Amygdala (tissue), 56 donors: ENCODE measurements around the gene ZNF670.
A peak's percentile ranks its signal among the peaks of the same experiment; 100 is the strongest.
"Not testable (repeated sequence)": the region's sequence is repeated elsewhere in the genome, so short reads cannot be mapped to it uniquely, and the experiment has no call there.

Source experiments
- DNase-seq, 56 donors: peaks; one replicate each; lab custom pipeline; 2025; lab: John Stamatoyannopoulos, UW

The ZNF670 gene

GRCh38 chr1:247078258-247079140, at the start of gene ZNF670:
ZNF670 (minus strand) TSS chr1:247078811; CDS start chr1:247078596, 215 bp downstream.
- DNase-seq: peak; percentile 42 to 97 (median 88)

DNA sequence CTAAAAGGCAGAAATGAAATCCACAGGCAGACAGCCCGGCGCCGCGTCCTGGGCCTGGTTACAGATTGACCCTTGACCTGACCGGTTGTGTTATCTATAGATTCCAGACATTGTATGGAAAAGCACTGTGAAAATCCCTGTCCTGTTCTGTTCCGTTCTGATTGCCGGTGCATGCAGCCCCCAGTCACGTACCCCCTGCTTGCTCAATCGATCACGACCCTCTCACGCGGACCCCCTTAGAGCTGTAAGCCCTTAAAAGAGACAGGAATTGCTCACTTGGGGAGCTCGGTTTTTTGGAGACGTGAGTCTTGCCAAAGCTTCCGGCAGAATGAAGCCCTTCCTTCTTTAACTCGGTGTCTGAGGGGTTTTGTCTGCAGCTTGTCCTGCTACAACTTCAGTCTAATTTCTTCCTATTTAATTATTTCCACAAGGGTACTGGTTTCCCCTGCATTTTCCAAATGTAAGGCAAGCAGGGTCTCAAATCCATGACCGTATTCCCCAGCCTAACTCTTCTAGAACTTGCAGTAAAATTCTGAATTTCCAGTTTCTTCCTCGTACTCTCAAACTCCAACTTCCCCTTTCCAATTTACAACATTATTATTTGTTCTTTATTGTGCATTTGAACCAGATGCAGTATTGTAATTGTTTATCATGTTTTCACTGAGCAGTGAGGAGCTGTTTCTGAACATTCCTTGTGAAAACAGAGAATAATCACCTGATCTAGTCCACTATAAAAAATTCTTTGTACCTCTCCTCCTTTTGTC, 49.1 kb upstream of the ZNF670 start:
- not testable (repeated sequence) for DNase-seq

- not testable (repeated sequence) for DNase-seq
Observed at GRCh38 chr1:247126601-247127000, 48.0 kb upstream of the ZNF670 start.

GRCh38 chr1:247126166-247126565, 47.6 kb upstream of the ZNF670 start:
- not testable (repeated sequence) for DNase-seq

GRCh38 chr1:247121382-247121781, 42.8 kb upstream of the ZNF670 start:
- no peak for DNase-seq

- not testable (repeated sequence) for DNase-seq
Observed at GRCh38 chr1:247120408-247120668, 41.7 kb upstream of the ZNF670 start.

- no peak for DNase-seq
Observed at GRCh38 chr1:247119600-247120407, 41.2 kb upstream of the ZNF670 start.

GRCh38 chr1:247118946-247119446, 40.4 kb upstream of the ZNF670 start:
- DNase-seq: no peak

- no peak for DNase-seq
Observed at GRCh38 chr1:247115545-247115944, 36.9 kb upstream of the ZNF670 start.

DNA sequence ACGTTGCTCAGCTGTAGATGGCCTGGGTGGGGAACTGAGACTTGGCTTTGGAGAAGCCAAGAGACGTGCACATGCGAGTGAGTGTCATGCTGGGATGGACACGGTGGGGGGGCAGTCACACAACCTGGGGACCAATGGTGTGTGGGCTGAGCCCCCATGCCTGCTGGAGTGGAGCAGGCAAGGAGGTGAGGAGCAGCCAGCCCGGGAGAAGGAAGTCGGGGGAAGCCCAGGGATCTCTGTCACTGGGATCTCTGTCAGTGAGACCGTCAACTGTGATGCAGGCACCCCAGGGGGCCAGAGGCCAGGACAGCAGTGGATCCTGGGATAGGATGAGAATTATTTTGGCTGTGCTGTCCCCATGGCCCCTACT, 36.5 kb upstream of the ZNF670 start:
- no peak for DNase-seq

DNA sequence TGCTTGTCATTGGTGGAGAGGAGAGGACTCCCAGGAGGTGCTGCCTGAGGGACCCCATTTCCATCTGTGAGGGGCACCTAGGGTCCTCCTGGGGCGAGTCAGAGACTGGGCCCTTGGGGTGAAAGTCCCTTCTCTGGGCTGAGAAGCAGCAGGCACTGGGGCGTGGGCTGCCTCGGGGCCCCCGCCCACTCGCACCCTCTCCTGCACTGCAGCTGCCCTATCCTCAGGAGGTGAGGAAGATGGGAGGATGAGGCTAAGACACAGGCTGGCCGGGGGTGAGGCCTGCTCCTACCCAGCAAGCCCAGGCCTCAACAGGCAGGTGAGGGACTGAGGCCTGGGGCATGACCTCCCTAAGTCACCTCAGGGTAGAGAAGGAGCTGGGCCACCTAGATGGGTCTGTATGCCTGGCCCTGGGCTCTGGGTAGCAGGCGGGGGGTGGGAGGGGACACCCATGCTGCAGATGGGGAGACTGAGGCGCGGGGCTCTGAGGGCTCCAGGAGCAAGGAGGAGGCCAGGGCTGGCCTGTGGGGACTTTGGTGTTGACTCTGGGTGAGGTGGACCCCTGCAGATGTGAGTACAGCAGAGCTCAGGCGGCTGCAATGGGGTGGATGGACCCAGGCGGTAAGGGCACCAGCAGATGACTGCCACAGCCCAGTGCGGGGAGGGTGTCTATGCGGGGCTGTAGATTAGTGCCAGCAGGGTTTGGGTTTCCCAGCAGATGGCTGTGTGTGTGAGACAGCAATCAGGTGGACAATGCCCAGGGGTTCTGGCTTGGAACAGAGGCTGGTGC, 35.9 kb upstream of the ZNF670 start:
- DNase-seq: no peak

DNA sequence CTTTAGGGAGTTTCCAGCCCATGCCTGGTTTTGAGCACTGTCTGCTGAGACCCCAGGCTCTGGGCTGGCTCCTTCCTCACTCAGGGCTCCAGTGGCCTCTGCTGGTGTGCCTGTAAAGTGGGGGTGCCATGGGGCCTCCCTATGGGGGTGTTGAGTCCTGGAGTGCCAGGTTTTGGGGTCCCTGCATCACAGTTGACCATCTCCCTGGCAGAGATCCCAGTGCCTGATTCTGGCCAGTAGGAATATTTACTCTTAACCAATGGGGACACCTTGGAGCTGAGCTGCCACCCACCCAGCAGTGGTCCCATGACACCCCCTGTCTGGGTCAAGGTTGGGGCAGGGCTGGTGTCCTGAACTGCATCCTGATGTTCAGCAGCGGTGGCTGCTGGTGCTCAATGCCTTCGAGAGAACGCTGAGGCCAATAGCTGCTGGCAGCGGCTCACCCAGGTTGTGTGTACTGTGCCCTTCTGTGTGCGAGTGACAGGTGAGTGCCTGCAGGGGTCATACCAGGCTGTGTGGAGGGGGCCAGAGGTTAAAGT, 35.2 kb upstream of the ZNF670 start:
- DNase-seq: no peak

DNA sequence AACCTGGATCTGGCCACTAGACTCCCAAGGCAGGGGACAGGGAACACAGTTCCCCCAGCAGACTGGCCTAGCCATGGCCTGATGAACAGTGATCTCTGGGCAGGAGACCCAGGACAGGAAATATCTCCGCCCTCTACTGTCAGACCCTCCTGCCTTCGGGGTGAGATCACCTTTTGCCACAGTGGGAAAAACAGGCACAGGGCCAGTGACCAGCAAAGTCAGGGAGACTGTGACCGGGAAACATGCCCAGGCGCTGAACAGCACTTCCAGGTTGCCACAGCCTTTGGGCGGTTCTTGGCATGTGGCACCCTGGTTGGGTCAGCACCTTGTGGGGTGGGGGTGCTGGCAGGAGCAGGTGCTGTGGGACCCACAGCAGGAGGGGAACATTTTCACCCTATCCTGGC, 34.5 kb upstream of the ZNF670 start:
- no peak for DNase-seq

DNA sequence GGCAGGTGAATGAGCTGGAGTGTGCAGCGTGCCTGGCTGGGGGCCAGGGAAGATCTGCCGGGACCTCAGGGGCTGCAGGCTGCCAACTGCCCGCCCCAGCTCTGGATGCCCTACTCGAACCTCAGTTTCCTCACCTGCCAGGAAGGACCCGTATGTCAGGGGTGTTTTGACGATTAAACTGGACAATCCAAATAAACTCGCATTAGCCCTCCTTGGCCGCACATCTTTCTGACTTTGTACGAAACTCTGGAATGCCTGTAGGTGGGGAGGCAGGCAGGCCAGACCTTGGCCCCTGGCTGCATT, 33.8 kb upstream of the ZNF670 start:
- no peak for DNase-seq

GRCh38 chr1:247111700-247112478, 33.3 kb upstream of the ZNF670 start:
- peak in 30 of 56 donors; percentile 9 to 68 (median 34) for DNase-seq

DNA sequence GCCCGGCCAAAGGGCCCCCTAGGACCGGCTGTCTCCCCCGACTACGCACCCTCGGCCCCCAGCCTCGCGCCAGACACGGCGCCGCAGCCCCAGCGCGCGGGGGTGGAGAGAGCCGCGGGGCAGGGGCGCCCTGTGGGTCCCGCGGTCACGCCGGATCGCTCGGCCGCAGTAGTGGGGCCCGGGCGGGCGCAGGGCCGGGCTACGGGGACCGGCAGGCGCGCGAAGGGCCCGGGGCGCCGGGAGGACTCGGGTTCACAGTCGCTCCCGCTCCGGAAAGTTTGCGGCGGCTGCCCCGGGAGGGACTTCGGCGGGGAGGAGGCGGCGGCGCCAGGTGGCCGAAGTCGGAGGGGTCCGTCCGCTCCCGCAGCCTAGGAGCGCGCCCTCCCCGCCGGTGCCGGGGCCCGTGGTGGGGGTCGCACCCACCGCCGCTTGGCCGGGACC, 32.7 kb upstream of the ZNF670 start:
- DNase-seq: peak in 1 of 56 donors; percentile 28

GRCh38 chr1:247110627-247111258, 32.1 kb upstream of the ZNF670 start:
- DNase-seq: no peak

DNA sequence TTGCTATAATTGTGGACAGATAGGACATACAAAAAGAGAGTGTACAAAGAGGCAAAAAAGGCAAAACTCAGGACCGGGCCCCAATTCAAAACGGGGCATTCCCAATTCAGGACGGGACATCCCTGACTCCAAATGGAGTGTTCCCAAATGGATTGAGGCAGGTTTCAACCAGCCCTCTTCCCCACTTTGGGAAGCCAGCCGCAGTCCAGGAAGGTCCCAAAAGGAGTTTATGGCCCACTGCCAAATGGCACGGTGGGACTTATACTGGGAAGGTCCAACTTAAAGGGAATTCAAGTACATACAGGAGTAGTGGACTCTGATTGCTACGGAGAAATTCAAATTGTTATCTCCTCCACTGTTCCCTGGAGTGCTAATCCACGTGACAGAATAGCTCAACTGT, 29.1 kb upstream of the ZNF670 start:
- DNase-seq: no peak

- no peak for DNase-seq
Observed at GRCh38 chr1:247105966-247106365, 27.4 kb upstream of the ZNF670 start.
